RWPE2 (cell line): ENCODE data around the gene DUOX2.
"Not testable (repeated sequence)": the region's sequence is repeated elsewhere in the genome, so short reads cannot be mapped to it uniquely, and the experiment has no call there.

ENCODE experiments used
- ATAC-seq: fragments of 200-7000 bp; cut with Tn5 transposase; 3 replicates; pipeline ENCODE4 v1.9.1; 2021; ENCODE audit warnings: low read depth
- DNase-seq: peaks from one replicate; pipeline ENCODE4 v3.0.0-alpha.2; 2020; ENCODE audit warnings: low spot score
- H3K27ac ChIP-seq: fragments of 450-650 bp; 2 replicates; pipeline ENCODE4 v1.5.1; 2017; ENCODE audit warnings: mild to moderate bottlenecking; ENCODE audit not compliant: poor library complexity, severe bottlenecking
- H3K27me3 ChIP-seq: fragments of 250-450 bp; sonication (Bioruptor Pico); 2 replicates; pipeline ENCODE4 v1.5.1; 2021; ENCODE audit warnings: mild to moderate bottlenecking, moderate library complexity; ENCODE audit not compliant: insufficient read depth, poor library complexity, severe bottlenecking
- H3K36me3 ChIP-seq: fragments of 250-450 bp; sonication (Bioruptor Pico); 2 replicates; pipeline ENCODE4 v1.5.1; 2020; ENCODE audit warnings: low read depth, mild to moderate bottlenecking, moderate library complexity
- H3K4me1 ChIP-seq: fragments of 250-450 bp; sonication (Bioruptor Pico); 2 replicates; pipeline ENCODE4 v1.5.1; 2021; ENCODE audit warnings: mild to moderate bottlenecking, moderate library complexity; ENCODE audit not compliant: insufficient read depth, poor library complexity, severe bottlenecking
- H3K4me3 ChIP-seq: fragments of 250-450 bp; sonication (Bioruptor Pico); 2 replicates; pipeline ENCODE4 v1.5.1; 2021; ENCODE audit warnings: mild to moderate bottlenecking, moderate library complexity; ENCODE audit not compliant: severe bottlenecking
- H3K9me3 ChIP-seq: fragments of 250-450 bp; sonication (Bioruptor Pico); 2 replicates; pipeline ENCODE4 v1.5.1; 2021; ENCODE audit warnings: mild to moderate bottlenecking, moderate library complexity; ENCODE audit not compliant: severe bottlenecking
- CTCF ChIP-seq: fragments of 450-650 bp; IDR thresholded peaks from one replicate; pipeline ENCODE4 v1.5.1; 2017; ENCODE audit warnings: mild to moderate bottlenecking, moderate library complexity; ENCODE audit not compliant: poor library complexity, severe bottlenecking

DUOX2 gene

GRCh38 chr15:45064386-45064785, 49.6 kb downstream of the DUOX2 start:
- Histone ChIP-seq H3K4me3 (no peak overlapping the region), H3K27me3 (no peaks in the 10 kb centered on the region), H3K9me3 (no peaks in the 10 kb centered on the region), H3K27ac (no peak overlapping the region), H3K4me1 (peaks cover 4% of the 10 kb centered on the region), H3K36me3 (peaks cover 12% of the 10 kb centered on the region)
- no peak for ATAC-seq
- no peak for DNase-seq
- no peak for TF ChIP-seq CTCF

- H3K36me3 ChIP-seq: peaks cover 17% of the 10 kb centered on the region
- H3K27ac ChIP-seq, H3K27me3 ChIP-seq, H3K9me3 ChIP-seq, H3K4me1 ChIP-seq, ATAC-seq, H3K4me3 ChIP-seq, DNase-seq: not testable (repeated sequence)
These were observed 51.7 kb downstream of the DUOX2 start for GRCh38 chr15:45062301-45062700.

- peaks cover 17% of the 10 kb centered on the region for H3K36me3 ChIP-seq
- not testable (repeated sequence) for H3K4me1 ChIP-seq, H3K9me3 ChIP-seq, H3K27me3 ChIP-seq, H3K4me3 ChIP-seq, DNase-seq, H3K27ac ChIP-seq
- ATAC-seq: peak; percentile 42; the same call in 2 of the 3 replicates
These were observed 55.0 kb downstream of the DUOX2 start for GRCh38 chr15:45058690-45059675.

GRCh38 chr15:45052676-45053075, 61.3 kb downstream of the DUOX2 start:
- not testable (repeated sequence) for DNase-seq, H3K27me3 ChIP-seq, H3K4me1 ChIP-seq, H3K4me3 ChIP-seq, ATAC-seq, H3K27ac ChIP-seq, H3K9me3 ChIP-seq
- H3K36me3 ChIP-seq: peaks cover 34% of the 10 kb centered on the region

- Histone ChIP-seq H3K9me3 (no peaks in the 10 kb centered on the region), H3K4me3 (no peak overlapping the region), H3K36me3 (peaks cover 37% of the 10 kb centered on the region), H3K4me1 (no peaks in the 10 kb centered on the region), H3K27me3 (no peaks in the 10 kb centered on the region), H3K27ac (no peak overlapping the region)
- no peak for DNase-seq
- no peak for ATAC-seq
- no peak for TF ChIP-seq CTCF
These were observed 63.4 kb downstream of the DUOX2 start for GRCh38 chr15:45050587-45050986.

GRCh38 chr15:45048794-45049631, 65.0 kb downstream of the DUOX2 start:
- H3K4me1 ChIP-seq: no peaks in the 10 kb centered on the region
- DNase-seq: no peak
- no peak overlapping the region for H3K27ac ChIP-seq
- no peak overlapping the region for H3K4me3 ChIP-seq
- ATAC-seq: no peak
- no peak for TF ChIP-seq CTCF
- peaks cover 40% of the 10 kb centered on the region for H3K36me3 ChIP-seq
- no peaks in the 10 kb centered on the region for H3K27me3 ChIP-seq
- H3K9me3 ChIP-seq: no peaks in the 10 kb centered on the region

- not testable (repeated sequence) for H3K27me3 ChIP-seq, DNase-seq, H3K4me1 ChIP-seq, H3K27ac ChIP-seq, H3K9me3 ChIP-seq, H3K4me3 ChIP-seq, ATAC-seq
- H3K36me3 ChIP-seq: peaks cover 40% of the 10 kb centered on the region
These were observed 65.6 kb downstream of the DUOX2 start for GRCh38 chr15:45048449-45048793.

GRCh38 chr15:45044270-45044669, 69.7 kb downstream of the DUOX2 start:
- not testable (repeated sequence) for H3K27ac ChIP-seq, H3K4me3 ChIP-seq, H3K4me1 ChIP-seq, DNase-seq, H3K27me3 ChIP-seq, H3K9me3 ChIP-seq, ATAC-seq
- H3K36me3 ChIP-seq: peaks cover 29% of the 10 kb centered on the region
